ENCODE measurements around the gene SCAPER. TPM values are rescaled to one million over a fixed set of nuclear protein-coding genes. Genes with fewer than 3 reads are reported as not detected.

Gene SCAPER
- polyA plus RNA-seq, 1 experiment = 5.4 TPM

- Histone ChIP-seq H3K27me3 (ENCODE audit: control insufficient read depth, insufficient read depth, low read length) (no peaks in the 10 kb centered on the region), H3K4me3 (ENCODE audit: low read depth, low read length) (no peak overlapping the region), H3K9me3 (ENCODE audit: control insufficient read depth, insufficient read depth, low read length) (no peaks in the 10 kb centered on the region), H3K27ac (ENCODE audit: low read depth, low read length) (no peak overlapping the region)
- CTCF ChIA-PET = no interaction called here
- no peak for DNase-seq (ENCODE audit: low read depth, low spot score)
- TF ChIP-seq CTCF (IDR thresholded peaks at IDR 0.05; ENCODE audit: low read depth, low read length) = no peak
- POLR2A ChIA-PET = no interaction called here
Observed at GRCh38 chr15:76668900-76669299, 236.2 kb downstream of the SCAPER start.

- H3K9me3 ChIP-seq (ENCODE audit: control insufficient read depth, insufficient read depth, low read length) = no peaks in the 10 kb centered on the region
- ChIA-PET CTCF (no interaction called here), POLR2A (no interaction called here)
- DNase-seq (ENCODE audit: low read depth, low spot score) = no peak
- TF ChIP-seq CTCF (IDR thresholded peaks at IDR 0.05; ENCODE audit: low read depth, low read length) = no peak
- no peaks in the 10 kb centered on the region for H3K27me3 ChIP-seq (ENCODE audit: control insufficient read depth, insufficient read depth, low read length)
- H3K27ac ChIP-seq (ENCODE audit: low read depth, low read length) = no peak overlapping the region
- no peak overlapping the region for H3K4me3 ChIP-seq (ENCODE audit: low read depth, low read length)
Observed at GRCh38 chr15:76667943-76668715, 237.0 kb downstream of the SCAPER start.

- Histone ChIP-seq H3K27ac (ENCODE audit: low read depth, low read length) (no peak overlapping the region), H3K4me3 (ENCODE audit: low read depth, low read length) (no peak overlapping the region), H3K9me3 (ENCODE audit: control insufficient read depth, insufficient read depth, low read length) (no peaks in the 10 kb centered on the region), H3K27me3 (ENCODE audit: control insufficient read depth, insufficient read depth, low read length) (no peaks in the 10 kb centered on the region)
- CTCF ChIA-PET = no interaction called here
- TF ChIP-seq CTCF (IDR thresholded peaks at IDR 0.05; ENCODE audit: low read depth, low read length) = no peak
- DNase-seq (ENCODE audit: low read depth, low spot score) = no peak
- POLR2A ChIA-PET = no interaction called here
Observed at GRCh38 chr15:76664895-76665294, 240.2 kb downstream of the SCAPER start.

- Histone ChIP-seq H3K27ac (ENCODE audit: low read depth, low read length) (no peak overlapping the region), H3K9me3 (ENCODE audit: control insufficient read depth, insufficient read depth, low read length) (no peaks in the 10 kb centered on the region), H3K4me3 (ENCODE audit: low read depth, low read length) (no peak overlapping the region), H3K27me3 (ENCODE audit: control insufficient read depth, insufficient read depth, low read length) (no peaks in the 10 kb centered on the region)
- no peak for DNase-seq (ENCODE audit: low read depth, low spot score)
- POLR2A ChIA-PET = no interaction called here
- CTCF ChIA-PET = no interaction called here
- no peak for TF ChIP-seq CTCF (IDR thresholded peaks at IDR 0.05; ENCODE audit: low read depth, low read length)
Observed at GRCh38 chr15:76664411-76664810, 240.7 kb downstream of the SCAPER start.

GRCh38 chr15:76663529-76663928, 241.6 kb downstream of the SCAPER start:
- no peaks in the 10 kb centered on the region for H3K9me3 ChIP-seq (ENCODE audit: control insufficient read depth, insufficient read depth, low read length)
- CTCF ChIA-PET = no interaction called here

More at GRCh38 chr15:76663529-76663928, 241.6 kb downstream of the SCAPER start:
- DNase-seq (ENCODE audit: low read depth, low spot score) = no peak
- no peak overlapping the region for H3K27ac ChIP-seq (ENCODE audit: low read depth, low read length)
- no peak for TF ChIP-seq CTCF (IDR thresholded peaks at IDR 0.05; ENCODE audit: low read depth, low read length)
- no peaks in the 10 kb centered on the region for H3K27me3 ChIP-seq (ENCODE audit: control insufficient read depth, insufficient read depth, low read length)
- POLR2A ChIA-PET = no interaction called here
- no peak overlapping the region for H3K4me3 ChIP-seq (ENCODE audit: low read depth, low read length)
